ENCODE measurements around the gene CABP4.

CABP4 gene

DNA sequence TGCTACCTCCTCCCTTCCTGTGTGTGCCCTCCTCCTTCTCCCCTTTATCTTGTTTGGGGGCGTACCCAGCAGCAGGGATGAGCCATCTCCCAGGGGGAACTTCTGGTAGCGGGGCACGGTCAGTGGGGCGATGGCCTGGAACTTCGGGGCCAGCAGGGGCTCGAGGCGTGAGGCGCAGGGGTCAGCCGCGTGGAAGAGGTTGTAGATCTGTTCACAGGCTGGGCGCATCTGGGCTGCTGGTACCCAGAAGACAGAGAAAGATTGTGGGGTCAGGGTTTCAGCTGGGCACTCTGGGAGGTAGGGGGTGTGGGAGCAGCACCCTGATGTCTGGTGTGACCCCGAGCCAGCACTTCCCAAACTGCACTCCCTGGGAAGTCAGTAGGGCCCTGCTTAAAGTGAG is 41.0 kb downstream of the CABP4 start:
- DNase-seq (ENCODE audit: low read depth), result no peak

DNA sequence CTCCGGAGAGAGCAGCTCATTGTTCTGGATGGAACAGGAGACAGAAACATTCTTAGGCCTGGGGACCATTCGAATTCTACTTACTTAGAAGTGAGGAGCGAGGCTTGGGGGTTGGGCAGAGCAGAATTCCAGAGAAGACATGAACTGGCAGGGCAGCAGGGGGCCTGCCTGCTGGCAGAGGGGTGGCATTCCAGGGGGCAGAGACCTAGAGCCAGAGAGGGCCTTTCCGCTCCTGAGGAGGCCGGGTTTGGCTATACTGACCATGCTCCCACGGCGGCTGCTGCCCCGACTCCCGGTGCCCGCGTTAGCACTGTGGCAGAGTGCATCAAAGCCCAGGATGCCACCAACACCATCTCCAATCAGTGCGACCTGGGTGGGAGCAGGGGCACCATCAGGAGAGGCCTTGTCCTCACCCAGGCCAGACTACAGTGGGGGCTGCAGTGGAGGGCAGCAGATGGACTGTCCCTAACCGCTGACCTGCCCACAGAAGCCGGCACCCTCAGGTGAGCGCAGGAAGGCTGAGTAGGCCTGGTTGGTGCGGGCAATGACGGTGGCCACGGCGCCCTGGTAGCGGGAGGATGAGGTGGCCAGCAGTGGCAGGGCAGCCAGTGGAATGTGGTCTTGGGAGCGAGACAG is 42.6 kb downstream of the CABP4 start:
- no peak for DNase-seq (ENCODE audit: low read depth)

- no peak for DNase-seq (ENCODE audit: low read depth)
These were observed 43.4 kb downstream of the CABP4 start for GRCh38 chr11:67498544-67498972.

DNA sequence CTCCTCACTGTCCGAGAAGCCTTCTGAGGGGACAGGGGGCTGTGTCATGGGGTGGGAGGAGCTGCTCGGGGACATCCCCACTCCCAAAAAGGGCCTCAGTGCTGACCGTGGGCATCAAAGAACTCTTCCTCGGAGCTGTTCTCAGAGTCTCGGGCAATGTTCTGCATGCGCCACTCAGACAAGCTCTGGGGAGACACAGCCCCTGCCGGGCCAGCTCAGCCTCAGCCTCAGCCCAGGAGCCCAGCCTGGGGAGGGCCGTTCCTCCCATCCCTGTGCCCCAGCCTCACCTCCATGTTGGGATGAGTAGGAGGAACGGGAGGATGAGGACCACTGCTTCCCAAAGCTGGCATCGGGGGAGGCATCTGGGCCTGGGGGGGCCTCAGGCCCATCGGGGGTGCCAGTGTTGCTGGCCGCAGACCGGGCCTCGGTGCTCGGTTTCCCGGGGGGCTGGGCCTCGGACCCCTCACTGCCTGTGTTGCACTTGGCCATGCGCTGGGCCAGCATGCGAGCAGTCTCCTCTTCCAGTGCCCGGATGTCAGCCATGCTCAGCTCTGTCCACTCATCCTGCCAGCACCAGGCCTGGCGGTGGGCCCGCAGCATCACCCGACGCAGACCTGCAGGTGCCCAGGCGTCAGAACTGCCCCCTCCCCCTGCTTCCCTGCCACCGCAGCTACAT is 44.8 kb downstream of the CABP4 start:
- no peak for DNase-seq (ENCODE audit: low read depth)

- DNase-seq (ENCODE audit: low read depth), result peak; percentile 57
These were observed 45.3 kb downstream of the CABP4 start for GRCh38 chr11:67500484-67500821.

- DNase-seq (ENCODE audit: low read depth), result no peak
These were observed 45.9 kb downstream of the CABP4 start for GRCh38 chr11:67500831-67501715.

DNA sequence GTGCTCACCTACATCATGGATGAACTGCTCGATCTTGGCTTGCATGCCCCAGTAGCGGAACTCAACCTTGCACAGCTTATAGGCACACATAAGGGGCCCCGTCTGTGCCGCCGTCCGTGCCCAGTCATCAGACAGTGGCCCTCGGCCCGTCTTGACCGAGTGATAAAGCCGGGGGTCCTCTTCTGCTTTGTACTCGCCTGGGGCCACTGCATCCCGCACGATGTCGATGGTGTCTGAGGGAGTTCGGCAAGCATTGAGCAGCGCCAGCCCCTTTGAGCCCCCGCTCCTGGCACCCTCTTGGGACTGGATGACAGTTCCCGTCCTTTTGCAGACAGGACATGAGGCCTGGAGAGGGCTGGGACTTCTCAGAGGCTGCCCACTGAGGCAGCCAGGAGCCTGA is 46.7 kb downstream of the CABP4 start:
- no peak for DNase-seq (ENCODE audit: low read depth)

DNA sequence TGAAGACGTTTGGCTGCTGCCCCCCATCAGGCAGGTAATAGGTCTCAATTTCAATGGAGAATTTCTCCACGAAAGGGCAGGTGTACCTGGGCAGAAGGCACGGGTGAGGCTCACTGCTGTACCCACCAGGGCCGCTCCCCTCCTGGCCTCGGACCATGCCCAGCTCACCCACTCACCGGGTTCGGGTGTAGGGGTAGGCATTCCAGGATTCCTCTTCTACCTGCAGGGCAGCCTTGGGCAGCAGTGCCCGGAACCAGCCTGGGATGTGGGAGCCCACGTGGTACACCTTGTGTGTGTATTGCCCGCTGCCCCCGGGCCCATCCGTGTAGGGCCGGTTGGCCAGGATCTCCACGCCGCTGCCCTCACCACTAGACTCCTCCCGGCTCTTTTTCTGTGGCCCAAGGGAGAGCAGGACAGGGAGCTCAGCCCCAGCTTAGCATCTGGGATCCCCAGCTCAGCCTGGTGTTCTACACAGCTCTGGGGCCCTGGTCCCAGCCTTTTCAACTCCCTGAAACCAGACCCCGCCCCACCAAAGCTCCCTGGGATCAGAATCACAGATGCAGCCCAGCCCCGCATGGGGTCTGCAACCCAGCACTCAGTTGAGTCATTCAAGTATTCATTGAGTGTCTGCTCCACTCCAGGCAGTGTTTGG is 47.3 kb downstream of the CABP4 start:
- DNase-seq (ENCODE audit: low read depth), result no peak

DNA sequence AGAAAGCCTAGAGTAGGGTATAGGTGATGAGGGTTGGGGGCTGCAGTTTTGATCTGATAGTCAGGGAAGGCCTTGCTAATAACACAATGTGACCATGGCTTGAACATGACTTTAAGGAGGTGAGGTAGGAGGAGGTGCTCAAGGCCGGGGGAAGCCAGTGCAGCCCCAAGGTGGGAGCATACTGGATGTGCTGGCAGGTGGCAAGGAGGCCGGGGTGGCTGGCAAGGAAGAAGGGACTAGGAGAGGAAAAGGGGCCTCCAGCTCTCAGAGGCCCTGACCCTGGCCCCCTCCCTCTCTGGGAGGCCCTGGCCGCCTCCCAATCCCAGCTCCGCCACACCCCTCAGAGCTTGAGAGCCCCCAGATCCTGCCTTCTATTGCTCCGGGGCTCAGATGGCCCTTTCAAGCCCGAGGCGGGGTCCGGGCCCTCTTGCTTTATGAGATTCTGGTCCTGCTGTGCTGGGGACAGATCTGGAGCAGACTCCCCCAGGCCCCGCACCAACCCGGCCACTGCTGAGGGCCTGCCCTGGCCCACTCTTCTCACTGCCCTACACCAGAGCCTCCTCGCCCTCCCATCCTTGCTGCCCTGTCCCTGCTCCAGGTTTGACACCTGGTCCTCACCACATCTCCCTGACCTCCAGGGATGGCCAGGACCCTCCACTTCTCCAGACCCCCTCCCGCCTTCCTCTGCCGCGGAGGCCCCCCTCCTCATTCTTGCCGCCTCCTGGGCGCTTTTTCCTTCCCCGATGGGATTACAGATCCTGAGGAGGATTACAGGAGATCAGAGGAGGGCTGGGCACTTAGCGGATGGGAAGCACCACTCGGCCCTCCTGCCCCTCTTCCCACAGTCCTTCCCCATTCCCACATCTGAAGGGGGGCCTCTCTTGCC is 48.2 kb downstream of the CABP4 start:
- DNase-seq (ENCODE audit: low read depth), result no peak

DNA sequence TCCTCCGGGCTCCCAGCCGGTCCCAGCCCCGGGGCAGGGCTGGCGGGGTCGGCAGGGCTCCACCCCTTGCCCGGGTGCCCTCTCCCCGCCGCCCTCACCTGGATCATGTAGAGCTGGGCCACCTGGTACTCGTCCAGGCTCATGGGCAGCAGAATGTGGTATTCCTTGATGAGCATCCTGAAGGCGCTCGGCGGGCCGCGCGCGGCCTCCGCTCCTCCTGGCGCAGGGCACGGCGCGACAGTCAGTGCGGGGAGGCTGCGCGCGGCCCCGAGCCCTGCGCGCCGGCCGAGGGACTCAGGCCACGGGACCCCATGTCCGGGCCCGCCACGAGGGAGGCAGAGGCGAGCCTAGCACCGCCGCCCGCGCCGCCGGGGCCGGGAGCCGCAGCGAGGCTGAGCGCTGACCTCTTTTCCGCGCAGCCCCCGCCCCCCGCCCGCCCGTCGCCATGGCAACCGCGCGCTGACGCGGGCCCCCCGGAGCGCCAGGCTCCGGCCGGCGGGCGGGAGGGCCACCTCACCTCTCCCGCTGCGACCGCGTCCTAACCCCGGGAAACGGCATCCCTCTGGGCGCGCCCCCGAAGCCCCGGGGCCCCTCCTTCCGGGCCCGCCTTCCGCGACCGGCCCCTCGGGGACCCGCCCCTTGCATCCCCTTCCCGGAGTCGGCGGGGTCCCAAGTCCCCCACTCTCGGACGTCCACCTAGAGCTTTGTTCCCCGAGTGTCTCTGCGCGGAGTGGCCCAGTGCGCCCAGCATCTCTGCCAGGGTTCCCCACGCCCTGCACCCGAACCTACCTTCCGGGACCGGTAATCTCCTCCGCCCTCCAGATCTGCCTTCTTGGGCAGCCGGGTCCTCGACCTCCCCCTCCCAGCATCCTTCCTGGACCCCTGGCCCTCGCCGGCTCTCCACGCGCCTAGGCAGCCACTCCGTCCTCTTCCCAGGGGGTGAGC is 49.1 kb downstream of the CABP4 start:
- DNase-seq (ENCODE audit: low read depth), result no peak

DNA sequence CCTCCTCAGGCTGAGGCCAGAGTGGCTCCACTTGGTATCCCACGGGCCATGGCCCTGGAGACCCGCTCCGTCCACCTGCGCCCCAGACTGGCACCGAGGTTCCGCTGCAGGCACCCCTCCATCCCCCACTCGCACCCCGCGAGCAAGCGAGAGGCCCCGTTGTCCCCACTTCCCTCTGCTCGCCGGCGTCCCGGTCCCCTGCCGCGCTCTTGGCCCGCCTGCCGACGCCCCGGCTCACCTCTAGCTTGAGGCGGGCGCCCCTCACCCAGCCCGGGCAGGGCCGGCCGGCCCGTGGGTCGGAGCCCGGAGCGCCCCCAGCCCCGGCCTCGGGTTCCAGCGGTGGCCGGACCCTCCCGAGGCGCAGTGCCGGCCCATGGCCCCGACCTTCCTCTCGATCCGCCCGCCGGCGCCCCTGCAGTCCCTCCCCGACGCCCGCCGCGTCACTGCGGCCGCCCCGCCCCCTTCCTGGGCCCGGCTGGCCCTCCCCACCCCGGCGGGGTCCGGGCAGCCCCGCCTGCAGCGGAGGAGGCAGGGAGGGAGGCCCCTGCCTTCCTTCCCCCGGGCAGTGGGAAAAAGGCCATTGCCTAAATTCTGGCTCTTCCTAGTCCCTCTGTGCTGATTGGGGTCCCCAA is 49.9 kb downstream of the CABP4 start, which contains the start of gene PITPNM1:
Gene PITPNM1 (minus strand): TSS at position 414 of the 632 bp plus-strand sequence. CDS start 1,183 bp downstream, outside the sequence.
- no peak for DNase-seq (ENCODE audit: low read depth)

GRCh38 chr11:67505605-67506396 is 50.6 kb downstream of the CABP4 start:
- DNase-seq (ENCODE audit: low read depth), result peak; percentile 86

DNA sequence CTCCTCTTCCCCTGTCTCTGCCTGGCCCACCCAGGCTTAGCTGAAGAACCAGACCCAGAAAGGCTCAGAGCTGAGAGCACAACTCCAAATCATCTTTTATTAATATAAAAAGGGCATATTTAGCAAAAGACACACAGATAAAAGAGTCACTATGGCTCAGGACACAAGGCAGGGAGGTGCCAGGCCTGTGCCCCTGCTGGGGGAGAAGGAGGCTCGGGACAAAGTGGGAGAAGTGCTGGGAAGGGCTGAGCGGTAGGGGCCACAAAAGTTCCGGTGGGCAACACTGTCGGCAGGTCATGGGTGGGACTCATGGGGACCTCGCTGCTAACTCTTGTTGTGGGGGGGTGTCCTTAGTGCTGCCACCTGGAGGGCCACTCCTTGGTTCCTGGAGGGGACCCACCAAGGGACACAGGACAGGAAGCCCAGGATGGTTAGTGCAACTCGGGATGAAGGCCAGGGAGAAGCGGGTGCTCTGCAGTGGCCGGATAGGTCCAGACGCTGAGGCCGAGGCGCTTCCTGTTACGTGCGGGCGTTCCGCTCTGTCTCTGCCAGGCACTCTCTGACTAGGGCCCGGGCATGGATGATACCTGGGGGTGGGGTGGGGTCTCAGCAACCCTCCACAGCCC is 51.4 kb downstream of the CABP4 start:
- no peak for DNase-seq (ENCODE audit: low read depth)

DNA sequence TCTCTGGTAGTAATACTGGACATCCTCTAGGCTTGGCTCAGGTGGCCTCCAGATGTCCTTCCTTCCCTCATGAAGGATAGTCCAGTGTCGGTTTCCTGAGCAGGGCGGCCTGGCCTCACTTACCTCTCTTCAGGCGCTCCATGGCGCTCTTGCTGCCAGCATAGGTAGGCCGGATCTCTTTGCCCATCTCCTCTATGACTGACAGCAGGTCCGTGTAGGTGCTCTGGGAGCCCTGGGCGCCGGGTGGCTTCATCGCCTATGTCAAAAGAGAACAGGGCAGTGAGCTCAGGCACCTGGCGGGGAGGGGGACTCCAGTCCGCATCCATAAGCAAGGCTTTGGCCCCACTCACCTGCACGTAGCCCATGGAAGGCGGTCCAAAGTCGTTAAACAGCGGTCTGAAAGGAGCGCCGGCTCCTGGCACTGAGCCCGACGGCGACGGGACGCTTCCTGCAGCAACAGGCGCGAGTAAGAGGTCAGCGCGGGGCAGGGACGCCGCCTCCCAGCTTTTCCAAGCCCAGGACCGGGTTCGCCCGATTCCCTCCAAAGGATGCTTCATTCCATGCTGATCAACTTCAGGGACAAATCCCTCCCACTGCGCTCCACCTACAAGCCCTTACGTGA is 52.2 kb downstream of the CABP4 start:
- no peak for DNase-seq (ENCODE audit: low read depth)

- peak; percentile 100 for DNase-seq (ENCODE audit: low read depth)
These were observed 52.8 kb downstream of the CABP4 start, which contains the start of gene CDK2AP2 for GRCh38 chr11:67507864-67508485. Gene CDK2AP2 (minus strand): TSS chr11:67508162. CDS start chr11:67508082, 80 bp downstream.

GRCh38 chr11:67508486-67509121 is 53.5 kb downstream of the CABP4 start:
- peak; percentile 94 for DNase-seq (ENCODE audit: low read depth)

DNA sequence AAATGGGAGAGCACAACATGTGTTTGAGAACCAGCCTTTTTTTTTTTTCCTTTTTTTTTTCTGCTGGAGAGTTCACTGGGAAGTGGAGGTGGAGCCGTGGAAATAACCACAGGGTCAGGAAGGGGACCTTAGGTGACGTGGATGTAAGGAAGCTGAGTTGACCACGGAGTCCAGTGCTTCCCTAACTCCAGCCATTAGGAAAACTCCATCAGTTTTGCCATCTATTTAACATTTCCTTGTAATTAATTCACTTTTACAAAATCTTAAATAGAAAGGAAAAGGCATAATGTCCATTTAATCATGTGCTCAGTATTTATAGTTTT is 54.8 kb downstream of the CABP4 start:
- no peak for DNase-seq (ENCODE audit: low read depth)

Data from CMK (cell line).